ENCODE data around the gene CPEB1.

The CPEB1 gene

GRCh38 chr15:82580713-82581112 lies 66.5 kb downstream of the CPEB1 start:
- peaks cover 25% of the 10 kb centered on the region for H3K27me3 Mint-ChIP-seq (ENCODE audit: low read depth, poor library complexity)
- H3K36me3 Mint-ChIP-seq (ENCODE audit: low read depth), result no peaks in the 10 kb centered on the region
- no peak overlapping the region for H3K27ac Mint-ChIP-seq
- no peak for TF ChIP-seq CTCF (IDR thresholded peaks at IDR 0.05)
- DNase-seq, result no peak
- no peaks in the 10 kb centered on the region for H3K9me3 Mint-ChIP-seq
- H3K4me3 Mint-ChIP-seq, result no peak overlapping the region
- no peaks in the 10 kb centered on the region for H3K4me1 Mint-ChIP-seq

- no peak overlapping the region for H3K4me3 Mint-ChIP-seq
- peaks cover 31% of the 10 kb centered on the region for H3K4me1 Mint-ChIP-seq
- no peaks in the 10 kb centered on the region for H3K9me3 Mint-ChIP-seq
- no peak for TF ChIP-seq CTCF (IDR thresholded peaks at IDR 0.05)
- H3K27me3 Mint-ChIP-seq (ENCODE audit: low read depth, poor library complexity), result peaks cover 27% of the 10 kb centered on the region
- no peak for DNase-seq
- H3K27ac Mint-ChIP-seq, result no peak overlapping the region
- no peaks in the 10 kb centered on the region for H3K36me3 Mint-ChIP-seq (ENCODE audit: low read depth)
These were observed 71.8 kb downstream of the CPEB1 start for GRCh38 chr15:82575335-82575734.

GRCh38 chr15:82572986-82573385 lies 74.2 kb downstream of the CPEB1 start:
- Mint-ChIP-seq H3K4me3 (no peak overlapping the region), H3K36me3 (ENCODE audit: low read depth) (no peaks in the 10 kb centered on the region), H3K9me3 (no peaks in the 10 kb centered on the region), H3K4me1 (peaks cover 31% of the 10 kb centered on the region), H3K27me3 (ENCODE audit: low read depth, poor library complexity) (peaks cover 29% of the 10 kb centered on the region), H3K27ac (peak overlapping the region; percentile 24)
- TF ChIP-seq CTCF (IDR thresholded peaks at IDR 0.05), result no peak
- no peak for DNase-seq

GRCh38 chr15:82572311-82572710 lies 74.9 kb downstream of the CPEB1 start:
- peaks cover 31% of the 10 kb centered on the region for H3K4me1 Mint-ChIP-seq
- no peaks in the 10 kb centered on the region for H3K36me3 Mint-ChIP-seq (ENCODE audit: low read depth)
- no peaks in the 10 kb centered on the region for H3K9me3 Mint-ChIP-seq
- H3K27me3 Mint-ChIP-seq (ENCODE audit: low read depth, poor library complexity), result peaks cover 29% of the 10 kb centered on the region
- TF ChIP-seq CTCF (IDR thresholded peaks at IDR 0.05), result no peak
- H3K4me3 Mint-ChIP-seq, result peak overlapping the region; percentile 48
- no peak overlapping the region for H3K27ac Mint-ChIP-seq
- DNase-seq, result no peak

GRCh38 chr15:82571722-82572222 lies 75.4 kb downstream of the CPEB1 start:
- no peak overlapping the region for H3K27ac Mint-ChIP-seq
- no peaks in the 10 kb centered on the region for H3K9me3 Mint-ChIP-seq
- no peak for TF ChIP-seq CTCF (IDR thresholded peaks at IDR 0.05)
- peak; percentile 48 for DNase-seq
- H3K4me1 Mint-ChIP-seq, result peaks cover 31% of the 10 kb centered on the region
- no peaks in the 10 kb centered on the region for H3K36me3 Mint-ChIP-seq (ENCODE audit: low read depth)
- peak overlapping the region; percentile 61 for H3K4me3 Mint-ChIP-seq
- H3K27me3 Mint-ChIP-seq (ENCODE audit: low read depth, poor library complexity), result peaks cover 29% of the 10 kb centered on the region

GRCh38 chr15:82570721-82571508 lies 76.2 kb downstream of the CPEB1 start:
- no peaks in the 10 kb centered on the region for H3K9me3 Mint-ChIP-seq
- H3K27me3 Mint-ChIP-seq (ENCODE audit: low read depth, poor library complexity), result peaks cover 21% of the 10 kb centered on the region
- H3K36me3 Mint-ChIP-seq (ENCODE audit: low read depth), result no peaks in the 10 kb centered on the region
- DNase-seq, result no peak
- TF ChIP-seq CTCF (IDR thresholded peaks at IDR 0.05), result no peak
- H3K4me3 Mint-ChIP-seq, result peak overlapping the region; percentile 61
- peaks cover 31% of the 10 kb centered on the region for H3K4me1 Mint-ChIP-seq
- no peak overlapping the region for H3K27ac Mint-ChIP-seq
